Astrocyte (in vitro differentiated cells and primary cell): Measurements from ENCODE around the gene ZSCAN10.

Experiments
- EZH2 ChIP-seq: IDR thresholded peaks from 2 replicates; pipeline ENCODE4 v1.6.1; 2012; ENCODE audit warnings: mild to moderate bottlenecking, low read length, inconsistent platforms; ENCODE audit not compliant: insufficient read depth
- TF ChIP-seq, protein P1 (sequence below): IDR thresholded peaks from 2 replicates; pipeline ENCODE4 v1.5.1; 2011; ENCODE audit warnings: low read depth, mild to moderate bottlenecking, inconsistent platforms, low read length, moderate library complexity; ENCODE audit not compliant: insufficient read depth

DNA sequence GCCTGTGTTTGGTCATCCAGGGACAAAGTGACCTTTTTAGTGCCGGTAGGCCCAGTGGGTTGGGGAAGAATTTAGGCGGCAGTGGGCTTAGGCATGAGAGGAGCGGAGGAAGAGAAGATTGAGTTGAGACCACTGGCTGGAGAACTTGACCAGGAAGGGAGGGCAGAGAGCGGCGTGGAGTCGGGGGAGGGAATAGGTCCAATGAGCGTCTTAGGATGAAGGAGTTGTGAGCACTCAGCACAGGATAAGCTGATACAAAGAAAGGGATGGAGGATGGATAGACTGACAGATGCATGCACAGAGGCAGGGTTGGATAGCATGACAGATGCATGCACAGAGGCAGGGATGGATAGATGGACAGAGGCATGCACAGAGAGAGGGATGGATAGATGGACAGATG is 25.6 kb downstream of the ZSCAN10 start:
- TF ChIP-seq, protein P1, sequence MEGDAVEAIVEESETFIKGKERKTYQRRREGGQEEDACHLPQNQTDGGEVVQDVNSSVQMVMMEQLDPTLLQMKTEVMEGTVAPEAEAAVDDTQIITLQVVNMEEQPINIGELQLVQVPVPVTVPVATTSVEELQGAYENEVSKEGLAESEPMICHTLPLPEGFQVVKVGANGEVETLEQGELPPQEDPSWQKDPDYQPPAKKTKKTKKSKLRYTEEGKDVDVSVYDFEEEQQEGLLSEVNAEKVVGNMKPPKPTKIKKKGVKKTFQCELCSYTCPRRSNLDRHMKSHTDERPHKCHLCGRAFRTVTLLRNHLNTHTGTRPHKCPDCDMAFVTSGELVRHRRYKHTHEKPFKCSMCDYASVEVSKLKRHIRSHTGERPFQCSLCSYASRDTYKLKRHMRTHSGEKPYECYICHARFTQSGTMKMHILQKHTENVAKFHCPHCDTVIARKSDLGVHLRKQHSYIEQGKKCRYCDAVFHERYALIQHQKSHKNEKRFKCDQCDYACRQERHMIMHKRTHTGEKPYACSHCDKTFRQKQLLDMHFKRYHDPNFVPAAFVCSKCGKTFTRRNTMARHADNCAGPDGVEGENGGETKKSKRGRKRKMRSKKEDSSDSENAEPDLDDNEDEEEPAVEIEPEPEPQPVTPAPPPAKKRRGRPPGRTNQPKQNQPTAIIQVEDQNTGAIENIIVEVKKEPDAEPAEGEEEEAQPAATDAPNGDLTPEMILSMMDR = no peak
- no peak for TF ChIP-seq EZH2
